Osteocyte (in vitro differentiated cells): ENCODE data around the gene ADAP1. TPM values are rescaled to one million over a fixed set of nuclear protein-coding genes. Genes with fewer than 3 reads are reported as not detected.

Source experiments
- DNase-seq: peaks from one replicate; pipeline ENCODE4 v3.0.0; 2021; ENCODE audit warnings: mixed read lengths; ENCODE audit not compliant: unreplicated experiment; ENCODE audit errors: extremely low spot score
- H3K27ac Mint-ChIP-seq: one replicate; pipeline ENCODE4 v1.8.0; 2021; ENCODE audit warnings: mild to moderate bottlenecking, mixed read lengths; ENCODE audit not compliant: unreplicated experiment
- H3K27me3 Mint-ChIP-seq: one replicate; pipeline ENCODE4 v1.8.0; 2021; ENCODE audit warnings: mixed read lengths; ENCODE audit not compliant: unreplicated experiment
- H3K36me3 Mint-ChIP-seq: one replicate; pipeline ENCODE4 v1.8.0; 2021; ENCODE audit warnings: mixed read lengths; ENCODE audit not compliant: unreplicated experiment
- H3K4me1 Mint-ChIP-seq: one replicate; pipeline ENCODE4 v1.8.0; 2021; ENCODE audit warnings: mixed read lengths; ENCODE audit not compliant: unreplicated experiment
- H3K4me3 Mint-ChIP-seq: one replicate; pipeline ENCODE4 v1.8.0; 2021; ENCODE audit warnings: mild to moderate bottlenecking, moderate library complexity, mixed read lengths; ENCODE audit not compliant: unreplicated experiment
- H3K9me3 Mint-ChIP-seq: one replicate; pipeline ENCODE4 v1.8.0; 2021; ENCODE audit warnings: mixed read lengths; ENCODE audit not compliant: unreplicated experiment
- CTCF ChIP-seq: fragments of 200-600 bp; sonication (generic); IDR thresholded peaks from 2 replicates; pipeline ENCODE4 v1.5.0; 2021; ENCODE audit warnings: antibody characterized with exemption, mild to moderate bottlenecking, moderate library complexity
- total RNA-seq: library from RNA; stranded (reverse); gene quantifications from 2 replicates; pipeline ENCODE4 v1.2.1, GENCODE V29; 2021

Gene ADAP1
- total RNA-seq, 1 donor from 2014 or later = 5.8 TPM

- no peak for DNase-seq
- Mint-ChIP-seq H3K9me3 (peaks cover 24% of the 10 kb centered on the region), H3K4me1 (peaks cover 11% of the 10 kb centered on the region), H3K4me3 (no peak overlapping the region), H3K27me3 (peaks cover 23% of the 10 kb centered on the region), H3K27ac (no peak overlapping the region), H3K36me3 (no peaks in the 10 kb centered on the region)
- TF ChIP-seq CTCF = no peak
These were observed 16.5 kb downstream of the ADAP1 start for GRCh38 chr7:937856-938484.

GRCh38 chr7:936386-937054, 18.0 kb downstream of the ADAP1 start:
- no peak for TF ChIP-seq CTCF
- DNase-seq = no peak
- no peaks in the 10 kb centered on the region for H3K36me3 Mint-ChIP-seq

DNA sequence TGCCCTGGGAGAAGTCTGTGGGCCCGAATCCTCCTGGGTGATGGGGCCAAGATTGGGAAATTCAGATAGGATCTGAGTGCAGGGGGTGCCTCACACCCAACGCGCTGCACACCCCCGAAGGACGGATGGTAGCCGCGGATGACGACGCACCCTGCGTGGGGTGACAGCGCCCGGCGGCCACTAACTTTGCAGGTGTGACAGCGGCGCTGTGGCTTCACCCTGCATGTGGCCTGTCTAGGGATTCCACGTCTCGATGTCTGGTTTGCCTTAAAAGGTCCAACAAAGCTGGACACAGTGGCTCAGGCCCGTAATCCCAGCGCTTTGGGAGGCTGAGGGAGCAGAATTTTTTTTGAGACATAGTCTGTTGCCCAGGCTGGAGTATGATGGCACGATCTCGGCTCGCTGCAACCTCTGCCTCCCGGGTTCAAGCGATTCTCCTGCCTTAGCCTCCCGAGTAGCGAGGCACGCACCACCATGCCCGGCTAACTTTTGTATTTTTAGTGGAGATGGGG, 18.6 kb downstream of the ADAP1 start:
- H3K36me3 Mint-ChIP-seq = no peaks in the 10 kb centered on the region
- peaks cover 11% of the 10 kb centered on the region for H3K4me1 Mint-ChIP-seq

More at GRCh38 chr7:936386-937054, 18.0 kb downstream of the ADAP1 start:
- H3K27me3 Mint-ChIP-seq = peaks cover 22% of the 10 kb centered on the region
- no peak overlapping the region for H3K27ac Mint-ChIP-seq
- peaks cover 19% of the 10 kb centered on the region for H3K9me3 Mint-ChIP-seq
- peaks cover 11% of the 10 kb centered on the region for H3K4me1 Mint-ChIP-seq
- no peak overlapping the region for H3K4me3 Mint-ChIP-seq

DNA sequence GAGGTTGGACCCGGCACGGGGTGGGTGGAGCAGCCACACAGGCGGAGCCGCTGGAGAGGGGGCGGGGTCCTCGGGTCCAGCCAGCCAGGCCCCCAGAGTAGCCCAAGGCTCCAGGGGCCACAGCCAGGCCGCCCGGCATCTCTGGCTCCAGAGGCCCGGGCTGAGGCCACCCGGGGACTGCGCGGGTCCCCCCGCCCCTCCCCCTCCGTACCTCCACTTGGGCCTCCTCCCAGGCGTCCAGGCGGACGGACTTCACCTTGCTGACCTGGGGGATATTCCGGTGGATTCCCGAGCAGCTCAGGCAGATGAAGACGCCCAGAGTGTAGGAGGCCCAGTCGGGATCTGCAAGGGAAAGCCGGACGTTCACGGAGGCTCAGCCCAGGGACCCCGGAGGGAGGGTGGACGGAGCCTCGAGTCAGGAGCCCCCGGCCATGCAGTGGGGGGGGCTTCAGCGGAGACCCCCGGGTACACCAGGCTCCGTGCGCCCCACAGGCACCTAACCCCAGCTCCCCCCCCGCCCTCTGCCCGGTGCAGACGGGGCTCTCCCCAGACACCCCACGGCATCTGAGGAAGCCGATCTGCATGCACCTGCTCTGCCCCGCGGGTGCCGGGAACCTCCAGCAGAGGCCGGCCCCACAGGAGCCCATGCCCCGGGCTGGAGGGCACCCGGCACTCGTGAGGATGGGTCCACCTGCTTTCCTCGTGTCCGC, 19.2 kb downstream of the ADAP1 start:
- peaks cover 11% of the 10 kb centered on the region for H3K27me3 Mint-ChIP-seq
- H3K27ac Mint-ChIP-seq = no peak overlapping the region
- H3K4me1 Mint-ChIP-seq = peaks cover 11% of the 10 kb centered on the region
- no peak for TF ChIP-seq CTCF
- no peak for DNase-seq
- H3K9me3 Mint-ChIP-seq = peaks cover 7% of the 10 kb centered on the region
- H3K4me3 Mint-ChIP-seq = no peak overlapping the region
- H3K36me3 Mint-ChIP-seq = no peaks in the 10 kb centered on the region

More for the DNA sequence above, 18.6 kb downstream of the ADAP1 start:
- DNase-seq = no peak
- TF ChIP-seq CTCF = no peak
- Mint-ChIP-seq H3K9me3 (peaks cover 13% of the 10 kb centered on the region), H3K27ac (no peak overlapping the region), H3K27me3 (peaks cover 17% of the 10 kb centered on the region), H3K4me3 (no peak overlapping the region)
